Activated T-helper 17 cell treated with anti-CD3 and anti-CD28 coated beads, Interleukin-2, amount 50 U/mL, for 72 hours (primary cell): Measurements from ENCODE around the gene NRXN3. TPM values are rescaled to one million over a fixed set of nuclear protein-coding genes. Genes with fewer than 3 reads are reported as not detected.
A peak's percentile ranks its signal among the peaks of the same experiment; 100 is the strongest.

Experiments
- ATAC-seq: fragments of 150-1000 bp; cut with Tn5 transposase; replicated peaks from 2 replicates; pipeline ENCODE4 v1.10.0; 2021; ENCODE audit warnings: mild to moderate bottlenecking, moderate library complexity
- H3K27ac Mint-ChIP-seq: one replicate; pipeline ENCODE4 v1.8.0; 2022; ENCODE audit warnings: mixed read lengths
- H3K27me3 Mint-ChIP-seq: one replicate; pipeline ENCODE4 v1.8.0; 2022; ENCODE audit warnings: mixed read lengths
- H3K36me3 Mint-ChIP-seq: one replicate; pipeline ENCODE4 v1.8.0; 2022; ENCODE audit warnings: low read depth, mild to moderate bottlenecking, mixed read lengths
- H3K4me1 Mint-ChIP-seq: one replicate; pipeline ENCODE4 v1.8.0; 2022; ENCODE audit warnings: mixed read lengths
- H3K4me3 Mint-ChIP-seq: one replicate; pipeline ENCODE4 v1.8.0; 2022; ENCODE audit warnings: mild to moderate bottlenecking, mixed read lengths
- H3K9me3 Mint-ChIP-seq: one replicate; pipeline ENCODE4 v1.8.0; 2022; ENCODE audit warnings: mixed read lengths
- total RNA-seq, 2 donors: library from RNA; stranded (reverse); gene quantifications; one replicate each; pipeline ENCODE4 v1.2.3, GENCODE V29; 2022

Gene NRXN3
- total RNA-seq, 2 donors from 2014 or later = not detected

GRCh38 chr14:78921856-78922255, 751.7 kb downstream of the NRXN3 start:
- Mint-ChIP-seq H3K27ac (no peak overlapping the region), H3K27me3 (no peaks in the 10 kb centered on the region), H3K4me1 (no peaks in the 10 kb centered on the region), H3K36me3 (no peaks in the 10 kb centered on the region), H3K9me3 (peaks cover 4% of the 10 kb centered on the region), H3K4me3 (no peak overlapping the region)
- ATAC-seq = no peak

GRCh38 chr14:78927261-78927660, 757.1 kb downstream of the NRXN3 start:
- ATAC-seq = no peak
- no peaks in the 10 kb centered on the region for H3K36me3 Mint-ChIP-seq
- peaks cover 3% of the 10 kb centered on the region for H3K27me3 Mint-ChIP-seq
- no peak overlapping the region for H3K4me3 Mint-ChIP-seq
- no peak overlapping the region for H3K27ac Mint-ChIP-seq
- H3K9me3 Mint-ChIP-seq = no peaks in the 10 kb centered on the region
- no peaks in the 10 kb centered on the region for H3K4me1 Mint-ChIP-seq

GRCh38 chr14:78933166-78933565, 763.0 kb downstream of the NRXN3 start:
- Mint-ChIP-seq H3K36me3 (no peaks in the 10 kb centered on the region), H3K4me1 (no peaks in the 10 kb centered on the region), H3K4me3 (no peak overlapping the region), H3K27ac (no peak overlapping the region), H3K9me3 (no peaks in the 10 kb centered on the region), H3K27me3 (peaks cover 11% of the 10 kb centered on the region)
- ATAC-seq = no peak

- peaks cover 11% of the 10 kb centered on the region for H3K27me3 Mint-ChIP-seq
- no peaks in the 10 kb centered on the region for H3K36me3 Mint-ChIP-seq
- no peaks in the 10 kb centered on the region for H3K9me3 Mint-ChIP-seq
- no peak for ATAC-seq
- no peak overlapping the region for H3K4me3 Mint-ChIP-seq
- H3K4me1 Mint-ChIP-seq = no peaks in the 10 kb centered on the region
- H3K27ac Mint-ChIP-seq = no peak overlapping the region
Observed at GRCh38 chr14:78933948-78934524, 763.9 kb downstream of the NRXN3 start.

- Mint-ChIP-seq H3K27me3 (peaks cover 27% of the 10 kb centered on the region), H3K27ac (no peak overlapping the region), H3K4me3 (no peak overlapping the region), H3K9me3 (no peaks in the 10 kb centered on the region), H3K36me3 (no peaks in the 10 kb centered on the region), H3K4me1 (no peaks in the 10 kb centered on the region)
- no peak for ATAC-seq
Observed at GRCh38 chr14:78946949-78947348, 776.8 kb downstream of the NRXN3 start.

GRCh38 chr14:78947681-78948080, 777.5 kb downstream of the NRXN3 start:
- Mint-ChIP-seq H3K27me3 (peaks cover 21% of the 10 kb centered on the region), H3K36me3 (no peaks in the 10 kb centered on the region), H3K27ac (no peak overlapping the region), H3K4me1 (no peaks in the 10 kb centered on the region), H3K9me3 (no peaks in the 10 kb centered on the region), H3K4me3 (no peak overlapping the region)
- no peak for ATAC-seq

GRCh38 chr14:78950649-78951048, 780.5 kb downstream of the NRXN3 start:
- ATAC-seq = no peak
- Mint-ChIP-seq H3K9me3 (no peaks in the 10 kb centered on the region), H3K4me1 (no peaks in the 10 kb centered on the region), H3K27me3 (peaks cover 20% of the 10 kb centered on the region), H3K36me3 (no peaks in the 10 kb centered on the region), H3K27ac (no peak overlapping the region), H3K4me3 (no peak overlapping the region)

GRCh38 chr14:78951602-78952001, 781.4 kb downstream of the NRXN3 start:
- Mint-ChIP-seq H3K4me3 (no peak overlapping the region), H3K27ac (no peak overlapping the region)
- ATAC-seq = no peak

GRCh38 chr14:78959674-78960264, 789.6 kb downstream of the NRXN3 start:
- Mint-ChIP-seq H3K4me3 (no peak overlapping the region), H3K27ac (no peak overlapping the region)
- ATAC-seq = peak; percentile 40

More at GRCh38 chr14:78951602-78952001, 781.4 kb downstream of the NRXN3 start:
- Mint-ChIP-seq H3K27me3 (peaks cover 20% of the 10 kb centered on the region), H3K9me3 (no peaks in the 10 kb centered on the region), H3K36me3 (no peaks in the 10 kb centered on the region), H3K4me1 (no peaks in the 10 kb centered on the region)

GRCh38 chr14:78967111-78967809, 797.1 kb downstream of the NRXN3 start:
- no peaks in the 10 kb centered on the region for H3K9me3 Mint-ChIP-seq

More at GRCh38 chr14:78959674-78960264, 789.6 kb downstream of the NRXN3 start:
- H3K4me1 Mint-ChIP-seq = no peaks in the 10 kb centered on the region
- H3K27me3 Mint-ChIP-seq = no peaks in the 10 kb centered on the region
- no peaks in the 10 kb centered on the region for H3K36me3 Mint-ChIP-seq
- no peaks in the 10 kb centered on the region for H3K9me3 Mint-ChIP-seq

GRCh38 chr14:78968265-78968664, 798.1 kb downstream of the NRXN3 start:
- no peaks in the 10 kb centered on the region for H3K4me1 Mint-ChIP-seq
- H3K36me3 Mint-ChIP-seq = no peaks in the 10 kb centered on the region
- no peak overlapping the region for H3K27ac Mint-ChIP-seq
- ATAC-seq = no peak
- H3K27me3 Mint-ChIP-seq = peaks cover 4% of the 10 kb centered on the region
- no peaks in the 10 kb centered on the region for H3K9me3 Mint-ChIP-seq
- H3K4me3 Mint-ChIP-seq = no peak overlapping the region

More at GRCh38 chr14:78967111-78967809, 797.1 kb downstream of the NRXN3 start:
- ATAC-seq = no peak
- Mint-ChIP-seq H3K4me3 (no peak overlapping the region), H3K27ac (no peak overlapping the region), H3K36me3 (no peaks in the 10 kb centered on the region), H3K27me3 (peaks cover 4% of the 10 kb centered on the region), H3K4me1 (no peaks in the 10 kb centered on the region)

GRCh38 chr14:78970677-78971076, 800.5 kb downstream of the NRXN3 start:
- peaks cover 4% of the 10 kb centered on the region for H3K27me3 Mint-ChIP-seq
- H3K4me1 Mint-ChIP-seq = no peaks in the 10 kb centered on the region
- no peaks in the 10 kb centered on the region for H3K9me3 Mint-ChIP-seq
- ATAC-seq = no peak
- H3K4me3 Mint-ChIP-seq = no peak overlapping the region
- H3K36me3 Mint-ChIP-seq = no peaks in the 10 kb centered on the region
- H3K27ac Mint-ChIP-seq = no peak overlapping the region

- Mint-ChIP-seq H3K9me3 (no peaks in the 10 kb centered on the region), H3K4me3 (no peak overlapping the region), H3K4me1 (no peaks in the 10 kb centered on the region), H3K36me3 (no peaks in the 10 kb centered on the region), H3K27ac (no peak overlapping the region), H3K27me3 (peaks cover 5% of the 10 kb centered on the region)
- no peak for ATAC-seq
Observed at GRCh38 chr14:78972440-78972839, 802.3 kb downstream of the NRXN3 start.

- Mint-ChIP-seq H3K4me3 (no peak overlapping the region), H3K27me3 (peaks cover 2% of the 10 kb centered on the region), H3K4me1 (no peaks in the 10 kb centered on the region), H3K27ac (no peak overlapping the region), H3K9me3 (no peaks in the 10 kb centered on the region), H3K36me3 (no peaks in the 10 kb centered on the region)
- ATAC-seq = no peak
Observed at GRCh38 chr14:78974691-78975090, 804.5 kb downstream of the NRXN3 start.

- no peaks in the 10 kb centered on the region for H3K4me1 Mint-ChIP-seq
- no peaks in the 10 kb centered on the region for H3K9me3 Mint-ChIP-seq
- no peak for ATAC-seq
- no peaks in the 10 kb centered on the region for H3K36me3 Mint-ChIP-seq
- peaks cover 2% of the 10 kb centered on the region for H3K27me3 Mint-ChIP-seq
- no peak overlapping the region for H3K27ac Mint-ChIP-seq
- H3K4me3 Mint-ChIP-seq = no peak overlapping the region
Observed at GRCh38 chr14:78975734-78976133, 805.6 kb downstream of the NRXN3 start.
